Endothelial cell of umbilical vein (primary cell): ENCODE results near the gene NSMCE1.

Experiments used
- CTCF ChIP-seq, 2 donors: IDR thresholded peaks; 1 replicate in 1 of 2; 2 replicates in 1 of 2; pipeline ENCODE4 v1.5.1; 2011; ENCODE audit warnings: low read length in 2 of 2, mild to moderate bottlenecking in 2 of 2, moderate library complexity in 2 of 2, control low read depth in 1 of 2, inconsistent platforms in 1 of 2, low read depth in 1 of 2; ENCODE audit not compliant: insufficient read depth in 1 of 2; ENCODE audit errors: extremely low read depth in 1 of 2
- GATA2 ChIP-seq: IDR thresholded peaks from 2 replicates; pipeline ENCODE4 v1.7.0; 2011; ENCODE audit warnings: low read depth, mild to moderate bottlenecking, moderate library complexity, mixed read lengths, low read length; ENCODE audit not compliant: insufficient read length, insufficient read depth
- MAX ChIP-seq: IDR thresholded peaks from 2 replicates; pipeline ENCODE4 v1.6.1; 2011; ENCODE audit not compliant: insufficient read depth, insufficient read length

- TF ChIP-seq CTCF (IDR thresholded peaks at IDR 0.05; ENCODE audit: extremely low read depth in 1 of 2, insufficient read depth in 1 of 2, low read depth in 1 of 2, low read length in 2 of 2) (no peak), MAX (no peak), GATA2 (no peak)
These were observed 82.8 kb downstream of the NSMCE1 start for GRCh38 chr16:27185776-27186130.
